Stimulated activated CD4-positive, alpha-beta T cell treated with anti-CD3 and anti-CD28 coated beads, TNF-alpha, amount 100 ng/mL, for 1 hour (primary cell): ENCODE results near the gene MAPKAPK3.
"Not testable (repeated sequence)": the region's sequence is repeated elsewhere in the genome, so short reads cannot be mapped to it uniquely, and the experiment has no call there.

ENCODE experiments used
- DNase-seq, 3 donors: peaks; one replicate each; pipeline ENCODE4 v3.0.0-alpha.2; 2020; ENCODE audit warnings: low read depth in 3 of 3, low spot score in 1 of 3

Gene MAPKAPK3

GRCh38 chr3:50687916-50688315 is 71.0 kb downstream of the MAPKAPK3 start:
- no peak for DNase-seq

- not testable (repeated sequence) for DNase-seq
These were observed 71.7 kb downstream of the MAPKAPK3 start for GRCh38 chr3:50688602-50689001.

DNA sequence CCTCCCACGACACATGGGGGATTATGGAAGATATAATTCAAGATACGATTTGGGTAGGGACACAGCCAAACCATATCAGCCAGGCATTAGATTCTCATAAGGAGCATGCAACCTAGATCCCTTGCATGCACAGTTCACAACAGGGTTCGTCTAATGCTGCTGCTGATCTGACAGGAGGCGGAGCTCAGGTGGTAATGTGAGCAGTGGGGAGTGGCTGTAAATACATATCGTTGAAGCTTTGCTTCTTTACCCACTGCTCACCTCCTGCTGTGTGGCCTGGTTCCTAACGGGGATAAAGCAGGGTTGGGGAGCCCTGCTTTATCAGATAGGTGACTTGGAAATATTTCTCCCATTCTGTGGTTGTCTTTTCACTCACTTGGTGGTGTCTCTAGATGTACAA is 72.6 kb downstream of the MAPKAPK3 start:
- no peak for DNase-seq

GRCh38 chr3:50695031-50695430 is 78.1 kb downstream of the MAPKAPK3 start:
- no peak for DNase-seq

DNA sequence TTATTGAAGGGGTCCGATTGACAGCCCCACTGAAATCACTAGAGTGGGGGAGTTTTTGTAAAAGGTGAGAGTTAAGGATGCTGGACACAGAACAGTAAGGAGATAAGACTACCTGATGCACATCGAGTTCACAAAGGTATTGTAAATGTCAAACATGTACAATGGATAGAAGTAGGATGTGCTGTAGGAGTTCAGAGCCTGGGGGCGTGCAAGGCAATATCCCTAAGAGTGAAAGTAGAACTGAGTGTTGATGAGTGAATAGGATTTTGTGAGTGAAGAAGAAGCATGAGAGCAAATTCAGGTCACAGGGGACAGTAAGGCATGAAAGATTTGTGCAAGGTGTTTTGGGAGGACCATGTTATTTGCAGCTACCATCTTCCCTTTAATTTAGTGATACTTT is 79.3 kb downstream of the MAPKAPK3 start:
- no peak for DNase-seq

GRCh38 chr3:50698269-50698668 is 81.3 kb downstream of the MAPKAPK3 start:
- DNase-seq = no peak
